Muscle layer of colon (tissue), 2 donors: Measurements from ENCODE around the gene PPP2R2D.

ENCODE experiments used
- H3K27ac ChIP-seq: one replicate; pipeline ENCODE4 v1.7.0; 2013; ENCODE audit warnings: low read depth, mild to moderate bottlenecking, low read length, moderate library complexity
- H3K27me3 ChIP-seq, 2 donors: one replicate each; pipeline ENCODE4 v1.7.0; 2013; ENCODE audit warnings: low read length in 2 of 2, mild to moderate bottlenecking in 2 of 2; ENCODE audit not compliant: insufficient read depth in 2 of 2, control insufficient read depth in 1 of 2
- H3K36me3 ChIP-seq: one replicate; pipeline ENCODE4 v1.7.0; 2013; ENCODE audit warnings: mild to moderate bottlenecking, low read length; ENCODE audit not compliant: insufficient read depth
- H3K4me1 ChIP-seq: one replicate; pipeline ENCODE4 v1.7.0; 2013; ENCODE audit warnings: mild to moderate bottlenecking, low read length; ENCODE audit not compliant: insufficient read depth
- H3K4me3 ChIP-seq, 2 donors: one replicate each; pipeline ENCODE4 v1.7.0; 2013; ENCODE audit warnings: low read length in 2 of 2, low read depth in 1 of 2, mild to moderate bottlenecking in 1 of 2, moderate library complexity in 1 of 2
- H3K9ac ChIP-seq: one replicate; pipeline ENCODE4 v1.7.0; 2013; ENCODE audit warnings: low read length
- H3K9me3 ChIP-seq: one replicate; pipeline ENCODE4 v1.7.0; 2013; ENCODE audit warnings: mild to moderate bottlenecking, low read length
- donor health status: abdominal sarcoma.
- donor health status: Adenocarcinoma of cecum.

The PPP2R2D gene

DNA sequence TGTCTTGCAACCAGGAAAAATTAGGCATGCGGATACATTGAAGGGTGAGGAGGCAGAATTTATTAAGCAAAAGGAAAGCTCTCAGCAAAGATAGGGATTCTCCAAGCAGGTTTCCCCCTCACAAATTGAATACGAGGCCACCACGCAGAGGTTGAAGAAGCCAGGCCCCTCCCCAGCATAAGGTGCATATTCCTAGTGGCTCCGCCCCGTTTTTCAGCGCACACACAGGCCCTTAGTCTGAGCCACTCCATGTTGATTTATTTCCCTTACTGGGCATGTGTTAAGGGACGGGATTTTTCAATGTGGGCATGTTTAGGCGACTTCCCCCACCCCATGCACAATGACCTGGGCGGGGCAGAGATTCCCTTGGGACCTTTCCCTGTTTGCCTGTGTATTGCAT is 24.9 kb downstream of the PPP2R2D start:
- no peak overlapping the region for H3K27ac ChIP-seq
- no peak overlapping the region for H3K9ac ChIP-seq
- no peak overlapping the region for H3K4me3 ChIP-seq
- no peaks in the 10 kb centered on the region for H3K9me3 ChIP-seq
- H3K27me3 ChIP-seq, result no peaks in the 10 kb centered on the region
- H3K36me3 ChIP-seq, result no peaks in the 10 kb centered on the region
- H3K4me1 ChIP-seq, result peaks cover 2% of the 10 kb centered on the region

DNA sequence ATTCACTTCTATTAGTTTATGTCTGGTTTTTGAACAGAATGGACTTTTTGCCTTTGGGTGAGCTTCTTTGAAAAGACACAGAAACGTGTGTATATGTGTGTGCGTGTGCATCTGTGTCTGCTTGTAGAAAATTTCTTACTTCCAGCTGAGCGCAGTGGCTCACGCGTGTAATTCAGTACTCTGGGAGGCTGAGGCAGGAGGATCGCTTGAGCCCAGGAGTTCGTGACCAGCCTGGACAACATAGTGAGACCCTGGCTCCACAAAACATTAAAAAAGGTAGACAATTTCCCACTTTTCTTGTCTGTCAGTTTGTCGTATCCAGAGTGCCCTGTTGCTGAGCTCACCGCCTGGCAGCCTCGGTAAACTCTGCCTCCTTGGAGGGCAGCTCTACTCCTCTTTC is 25.4 kb downstream of the PPP2R2D start:
- H3K36me3 ChIP-seq, result no peaks in the 10 kb centered on the region
- no peak overlapping the region for H3K9ac ChIP-seq
- no peaks in the 10 kb centered on the region for H3K9me3 ChIP-seq
- H3K4me3 ChIP-seq, result no peak overlapping the region
- H3K27me3 ChIP-seq, result no peaks in the 10 kb centered on the region
- H3K27ac ChIP-seq, result no peak overlapping the region
- H3K4me1 ChIP-seq, result peaks cover 8% of the 10 kb centered on the region

DNA sequence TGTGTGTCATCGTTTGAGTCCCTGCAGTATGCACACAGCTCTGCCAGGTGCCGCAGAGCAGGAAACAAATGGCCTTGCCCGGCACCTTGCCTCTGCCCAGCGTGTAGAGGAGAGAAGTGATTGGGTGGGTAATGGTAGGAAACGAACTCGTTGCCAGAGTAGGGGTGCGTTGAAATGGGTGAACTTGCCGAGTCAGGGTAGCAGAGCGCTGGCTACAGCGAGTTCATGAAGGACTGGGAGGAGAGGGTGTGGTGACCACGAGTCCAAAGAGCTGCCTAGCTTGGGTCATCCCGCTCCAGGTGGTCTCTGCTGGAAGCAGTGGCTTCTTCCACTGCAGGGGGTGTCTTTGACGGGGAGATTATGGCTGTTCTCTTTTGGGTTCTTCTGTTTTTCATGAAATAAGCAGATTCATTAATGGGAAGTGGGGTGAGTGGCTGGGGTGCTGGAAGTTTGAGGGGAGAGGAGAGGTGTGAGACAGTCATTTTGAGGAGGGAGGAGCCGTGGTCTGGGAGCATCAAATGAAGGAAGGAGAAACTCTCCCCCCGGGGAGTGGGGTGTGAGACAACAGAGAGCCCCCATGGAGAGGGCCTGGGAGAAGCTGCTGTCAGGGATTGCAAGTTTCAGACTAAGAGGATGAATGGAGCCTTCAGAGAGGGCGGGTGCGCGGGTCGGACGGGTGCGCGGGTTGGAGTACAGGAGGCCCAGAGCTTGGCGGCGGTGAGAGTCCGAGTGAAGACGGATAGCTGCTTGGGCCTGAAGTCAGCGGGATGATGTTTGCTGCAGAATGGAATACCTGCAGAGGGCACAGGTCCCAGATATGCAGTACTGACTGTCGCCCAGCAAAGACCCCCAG is 26.2 kb downstream of the PPP2R2D start:
- H3K36me3 ChIP-seq, result no peaks in the 10 kb centered on the region
- H3K9me3 ChIP-seq, result no peaks in the 10 kb centered on the region
- H3K27ac ChIP-seq, result no peak overlapping the region
- no peaks in the 10 kb centered on the region for H3K27me3 ChIP-seq
- H3K9ac ChIP-seq, result no peak overlapping the region
- H3K4me1 ChIP-seq, result peaks cover 14% of the 10 kb centered on the region
- H3K4me3 ChIP-seq, result no peak overlapping the region

DNA sequence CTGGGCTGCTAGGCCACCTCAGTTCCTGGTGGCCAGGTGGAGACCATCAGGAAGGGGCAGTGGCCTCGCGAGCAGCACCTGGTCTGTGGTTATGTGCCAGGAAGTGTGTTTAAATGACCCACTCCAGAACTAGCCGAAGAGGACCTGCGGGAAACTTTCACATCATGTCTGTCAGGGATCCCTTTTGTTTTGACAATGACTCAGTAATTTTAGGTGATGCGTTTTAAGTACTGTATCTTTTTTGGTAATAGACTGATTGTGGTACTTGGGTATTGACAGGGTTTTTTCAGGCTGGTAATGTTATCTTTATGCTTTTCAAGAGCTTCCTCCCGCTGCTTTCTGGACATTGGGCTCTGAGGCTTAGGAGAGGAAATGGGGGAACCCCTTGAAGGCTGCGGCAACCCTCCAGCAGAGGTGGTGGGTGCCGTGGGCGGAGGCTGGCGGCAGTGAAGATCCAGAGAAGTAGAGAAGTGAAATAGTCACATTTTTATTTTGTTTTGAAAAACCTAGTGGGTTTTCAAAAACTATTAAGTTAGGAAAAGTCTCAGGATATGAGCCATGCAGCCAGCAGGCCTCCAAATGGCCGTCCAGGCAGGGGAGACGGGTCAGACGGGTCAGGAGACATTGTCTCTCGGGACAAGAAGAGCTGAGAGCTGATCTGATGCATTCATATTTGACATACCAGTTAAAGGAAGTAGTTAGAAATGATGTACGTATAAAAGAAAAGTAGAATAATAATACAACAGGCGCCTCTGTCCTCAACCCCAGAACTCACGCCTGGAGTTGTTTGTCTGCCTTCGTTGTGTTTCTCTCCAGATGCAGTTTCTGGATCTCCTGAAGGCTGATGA is 27.7 kb downstream of the PPP2R2D start:
- H3K9ac ChIP-seq, result no peak overlapping the region
- no peaks in the 10 kb centered on the region for H3K9me3 ChIP-seq
- no peaks in the 10 kb centered on the region for H3K27me3 ChIP-seq
- no peaks in the 10 kb centered on the region for H3K36me3 ChIP-seq
- H3K27ac ChIP-seq, result no peak overlapping the region
- peaks cover 26% of the 10 kb centered on the region for H3K4me1 ChIP-seq
- H3K4me3 ChIP-seq, result no peak overlapping the region

DNA sequence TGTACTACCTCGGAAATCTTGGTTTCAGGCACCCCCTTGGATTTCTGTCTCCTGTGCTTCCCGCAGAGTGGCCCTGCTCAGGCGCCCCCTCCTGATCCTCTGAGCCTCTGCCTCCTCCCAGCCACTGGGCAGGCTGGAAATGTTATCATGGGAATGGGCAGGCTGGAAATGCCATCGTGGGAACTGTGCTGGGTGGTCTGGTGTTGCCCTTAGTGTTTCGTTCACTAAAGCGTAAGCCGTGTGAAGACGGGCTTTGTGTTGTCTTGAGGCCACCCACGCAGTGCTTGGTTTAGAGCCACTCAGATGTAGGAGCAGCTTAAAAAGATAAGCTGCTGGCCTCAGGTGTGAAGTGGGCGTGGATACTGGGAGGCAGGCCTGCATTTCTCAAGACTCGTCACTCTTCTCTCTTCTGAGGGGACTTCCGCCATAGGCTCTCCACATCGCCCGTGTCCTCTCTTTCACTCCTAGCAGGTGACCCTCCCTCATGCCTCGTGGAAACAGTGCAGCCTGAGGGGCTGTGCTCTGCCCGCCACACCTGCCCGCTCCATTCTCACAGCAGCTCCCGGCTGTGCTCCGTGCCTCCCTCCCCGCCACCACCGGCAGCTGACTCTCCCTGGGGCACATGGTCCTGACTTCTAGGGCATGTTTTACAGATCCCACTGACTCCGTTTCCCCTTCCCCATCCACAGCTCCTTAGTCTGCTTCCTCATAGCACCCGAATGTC is 28.5 kb downstream of the PPP2R2D start:
- Histone ChIP-seq H3K4me1 (peaks cover 26% of the 10 kb centered on the region), H3K27ac (no peak overlapping the region)

DNA sequence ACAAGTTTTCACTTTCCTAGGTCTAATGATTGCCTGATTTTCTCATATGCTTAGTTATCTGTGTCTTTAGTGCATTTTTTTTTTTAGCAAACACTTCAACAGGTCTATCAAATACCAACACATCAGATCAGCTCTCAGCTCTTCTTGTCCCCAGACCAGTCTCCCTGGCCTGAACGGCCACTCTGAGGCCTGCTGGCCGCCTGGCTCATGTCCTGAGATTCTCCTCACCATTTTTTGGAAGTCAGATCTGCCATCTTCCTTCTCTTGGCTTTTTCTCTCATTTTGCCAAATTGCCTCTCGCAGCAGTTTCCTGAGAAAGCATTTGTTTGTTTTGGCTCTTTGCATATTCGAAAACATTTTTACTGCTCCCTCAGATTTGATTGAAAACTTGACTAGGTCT is 29.3 kb downstream of the PPP2R2D start:
- no peaks in the 10 kb centered on the region for H3K9me3 ChIP-seq
- peaks cover 26% of the 10 kb centered on the region for H3K4me1 ChIP-seq
- H3K9ac ChIP-seq, result no peak overlapping the region
- H3K4me3 ChIP-seq, result no peak overlapping the region
- no peaks in the 10 kb centered on the region for H3K36me3 ChIP-seq
- no peak overlapping the region for H3K27ac ChIP-seq
- no peaks in the 10 kb centered on the region for H3K27me3 ChIP-seq

More for the DNA sequence above, 28.5 kb downstream of the PPP2R2D start:
- H3K9me3 ChIP-seq, result no peaks in the 10 kb centered on the region
- H3K9ac ChIP-seq, result no peak overlapping the region
- H3K27me3 ChIP-seq, result no peaks in the 10 kb centered on the region
- no peak overlapping the region for H3K4me3 ChIP-seq
- H3K36me3 ChIP-seq, result no peaks in the 10 kb centered on the region

DNA sequence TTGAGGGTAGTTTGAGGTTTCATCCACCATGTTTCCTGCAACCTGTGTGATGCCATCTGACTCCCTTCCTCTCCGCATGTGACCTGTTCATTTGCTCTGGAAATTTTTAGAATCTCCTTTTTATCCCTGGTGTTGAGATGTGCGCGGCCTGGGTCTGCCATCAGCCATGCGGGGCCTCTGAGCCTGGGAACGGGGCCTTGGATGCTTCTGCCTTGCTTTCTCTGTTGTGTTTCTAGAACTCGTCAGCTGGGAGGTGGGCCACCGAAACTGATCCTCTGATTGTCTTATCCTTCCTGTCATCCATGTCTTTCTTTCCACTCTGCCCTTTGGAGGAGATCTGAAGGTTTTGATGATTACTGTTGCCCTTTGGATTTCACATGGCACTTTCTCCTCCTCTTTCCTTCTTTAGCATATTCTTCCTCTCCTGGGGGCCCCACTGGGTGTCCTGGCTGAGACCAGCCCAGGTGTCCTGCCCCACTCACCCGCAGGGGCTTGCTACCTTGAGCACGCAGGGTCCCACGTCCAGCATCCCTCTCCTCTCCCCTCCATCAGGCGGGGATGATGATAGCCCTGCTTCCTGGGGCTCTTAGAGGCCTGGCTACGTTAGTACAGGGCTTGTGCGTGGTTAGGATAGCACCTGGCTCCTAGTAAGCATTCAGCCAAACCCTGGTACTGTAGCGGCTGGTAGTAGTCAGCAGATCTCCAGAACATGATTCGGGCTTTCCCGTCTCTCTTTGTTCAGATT is 29.9 kb downstream of the PPP2R2D start:
- Histone ChIP-seq H3K9ac (no peak overlapping the region), H3K27ac (peak overlapping the region; percentile 46), H3K36me3 (no peaks in the 10 kb centered on the region), H3K9me3 (no peaks in the 10 kb centered on the region), H3K4me1 (peaks cover 26% of the 10 kb centered on the region), H3K27me3 (no peaks in the 10 kb centered on the region), H3K4me3 (no peak overlapping the region)

DNA sequence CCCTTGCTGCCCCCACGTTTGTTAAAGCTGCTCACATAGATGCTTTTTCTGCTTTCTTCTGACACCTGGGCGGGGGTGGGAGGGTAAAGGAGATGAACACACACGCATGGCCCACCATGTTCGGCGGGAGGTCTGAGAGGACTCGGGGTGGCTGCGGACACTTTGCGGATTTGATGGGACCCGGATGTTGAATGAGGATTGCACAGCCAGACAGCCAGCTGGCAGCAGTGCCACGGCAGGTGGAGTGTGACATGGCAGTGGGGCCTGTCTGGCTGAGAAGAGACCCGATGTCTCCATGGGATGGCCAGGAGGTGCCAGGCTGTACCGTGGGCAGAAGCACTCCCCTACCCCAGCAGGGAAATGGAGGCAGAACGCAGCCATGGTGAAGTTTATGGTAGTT is 31.2 kb downstream of the PPP2R2D start:
- Histone ChIP-seq H3K9ac (no peak overlapping the region), H3K36me3 (peaks cover 6% of the 10 kb centered on the region), H3K27ac (no peak overlapping the region), H3K9me3 (no peaks in the 10 kb centered on the region), H3K4me3 (no peak overlapping the region), H3K27me3 (no peaks in the 10 kb centered on the region), H3K4me1 (peaks cover 26% of the 10 kb centered on the region)

DNA sequence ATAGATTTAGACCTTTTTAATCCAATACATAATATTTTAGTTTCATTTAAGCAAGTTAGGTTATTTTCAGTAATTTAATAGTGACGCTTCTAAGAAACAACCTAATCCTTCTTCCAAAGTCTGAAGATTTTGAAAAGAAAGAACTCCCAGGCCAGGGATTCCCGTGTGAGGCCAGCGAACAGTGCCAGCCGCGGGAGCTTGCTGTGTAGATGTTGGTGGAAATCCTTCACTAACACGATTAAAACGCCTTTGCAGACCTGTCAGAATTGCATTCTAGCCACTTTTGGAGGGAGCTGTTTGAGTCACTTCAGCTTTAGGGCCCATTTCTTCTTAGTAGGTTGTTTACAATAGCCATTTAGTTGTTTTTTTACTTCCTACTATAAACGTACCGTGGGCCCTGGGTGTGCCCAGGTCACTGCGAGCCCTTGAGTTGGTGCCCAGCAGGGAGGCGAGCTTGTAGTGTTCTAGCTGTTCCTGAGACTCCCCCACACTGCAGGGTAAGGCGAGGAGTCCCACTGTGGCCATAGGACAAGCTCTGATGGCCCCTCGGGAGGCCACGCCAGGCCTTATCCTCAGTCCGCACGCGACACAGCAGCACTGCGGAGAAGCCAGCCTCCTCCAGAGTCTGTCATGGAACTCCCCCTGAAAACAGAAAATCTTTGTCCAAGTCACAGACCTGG is 32.3 kb downstream of the PPP2R2D start:
- H3K4me1 ChIP-seq, result peaks cover 31% of the 10 kb centered on the region

DNA sequence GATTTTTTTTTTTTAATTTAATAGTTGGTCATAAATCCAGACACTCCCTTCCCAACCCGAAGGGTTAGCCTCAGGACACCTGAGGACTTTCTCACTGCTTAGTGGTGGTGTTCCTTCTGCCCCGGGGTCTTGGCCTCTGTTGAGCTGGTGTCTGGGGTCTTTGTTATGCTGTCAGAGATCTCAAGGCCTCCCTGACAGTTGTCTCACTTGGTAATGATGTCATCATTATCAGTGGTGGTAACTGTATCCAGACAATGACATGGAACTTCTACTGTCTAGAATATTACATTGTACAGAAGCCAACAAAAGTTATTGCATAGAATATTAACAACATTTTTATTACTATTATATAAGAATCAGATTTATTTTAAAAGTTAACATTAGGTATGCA is 32.9 kb downstream of the PPP2R2D start:
- Histone ChIP-seq H3K9ac (no peak overlapping the region), H3K4me3 (no peak overlapping the region), H3K4me1 (peaks cover 31% of the 10 kb centered on the region), H3K36me3 (peaks cover 15% of the 10 kb centered on the region), H3K27me3 (no peaks in the 10 kb centered on the region), H3K9me3 (no peaks in the 10 kb centered on the region), H3K27ac (no peak overlapping the region)

More for the DNA sequence above, 32.3 kb downstream of the PPP2R2D start:
- Histone ChIP-seq H3K36me3 (peaks cover 10% of the 10 kb centered on the region), H3K4me3 (no peak overlapping the region), H3K27ac (peak overlapping the region; percentile 12), H3K9ac (no peak overlapping the region), H3K27me3 (no peaks in the 10 kb centered on the region), H3K9me3 (no peaks in the 10 kb centered on the region)
